A549 treated with GW870086 at 1 μM for 4 hours (cell line): ENCODE measurements around the gene DSG1. TPM values are rescaled to one million over a fixed set of nuclear protein-coding genes. Genes with fewer than 3 reads are reported as not detected.

Source experiments
- total RNA-seq: library from RNA; stranded (reverse); fragments of 200-300 nt; extraction: Qiagen RNA extraction; gene quantifications from 5 replicates; pipeline ENCODE4 v1.2.3, GENCODE V29; 2022; ENCODE audit warnings: low read depth

DSG1 gene
- not detected in 5 replicates for total RNA-seq

DNA sequence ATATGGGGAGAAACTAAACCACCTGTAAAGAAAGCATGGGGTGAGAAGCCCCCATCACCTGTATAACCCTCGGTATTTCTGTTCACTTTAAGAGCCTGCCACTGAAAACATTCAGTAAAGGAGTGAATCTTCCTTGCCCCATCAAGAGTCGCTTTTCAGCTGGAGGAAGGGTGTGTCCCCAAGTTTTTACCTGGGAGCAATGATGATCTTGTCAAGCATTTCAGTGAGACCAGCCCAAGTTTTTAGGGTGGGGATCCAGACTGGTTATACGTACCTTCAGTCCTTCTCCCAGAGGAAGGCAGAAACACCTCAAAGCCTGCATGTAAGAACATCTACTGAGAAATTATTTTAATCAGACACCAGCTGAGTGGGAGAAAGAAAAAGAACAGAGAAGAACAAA, at the start of gene DSG1:
Gene DSG1 (plus strand): TSS at position 301 of the 400 bp plus-strand sequence. CDS start 141 bp downstream, outside the sequence.

DNA sequence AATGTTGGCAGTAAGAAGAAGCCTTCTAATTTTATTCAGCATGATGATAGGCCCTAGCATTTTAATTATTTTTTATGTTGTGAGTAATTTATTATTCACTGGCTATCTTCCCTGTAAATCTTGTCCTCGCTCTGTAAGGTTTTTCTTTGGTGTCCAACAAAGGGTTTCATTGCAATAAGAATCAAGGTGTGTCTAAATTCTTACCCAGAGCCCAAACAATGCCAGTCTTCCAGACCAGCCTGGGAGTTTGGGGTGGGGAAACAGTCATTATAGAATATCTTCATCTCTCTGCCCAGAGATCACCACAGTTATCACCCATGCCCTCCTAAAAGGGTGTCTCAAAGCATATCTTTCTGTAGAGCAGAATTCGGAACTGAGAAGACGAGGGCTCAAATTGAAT, 58.5 kb downstream of the DSG1 start, which contains the start of gene DSG4:
Gene DSG4 (plus strand): TSS at position 301 of the 400 bp plus-strand sequence. CDS start 135 bp downstream, outside the sequence.

Other genes starting within 250 kb of the DSG1 start
- 0.65 to 1.3 TPM (median 1.1 TPM) in 5 replicates for gene DSC2, start 215.7 kb upstream of the DSG1 start, total RNA-seq
- not detected in 5 replicates for gene DSC1, start 155.3 kb upstream of the DSG1 start, total RNA-seq
- not detected in 5 replicates for gene DSG4, start 58.6 kb downstream of the DSG1 start, total RNA-seq
- gene DSG3, start 129.6 kb downstream of the DSG1 start, total RNA-seq: 0.03 TPM in 2 of 5 replicates, not detected in the others
- 43.0 to 68.6 TPM (median 65.3 TPM) in 5 replicates for gene DSG2, start 180.0 kb downstream of the DSG1 start, total RNA-seq